SK-N-SH (cell line): Measurements from ENCODE around the gene SLC8A2. TPM values are rescaled to one million over a fixed set of nuclear protein-coding genes. Genes with fewer than 3 reads are reported as not detected.

ENCODE experiments used
- CTCF ChIA-PET: fragments of 300-600, 350-600 bp; formaldehyde crosslinking; extraction: SDS; loops from one replicate; lab custom pipeline; 2021; lab: Yijun Ruan, JAX
- POLR2A ChIA-PET: fragments of 350-600 bp; sonication (Branson Sonifier 250); formaldehyde crosslinking; extraction: SDS; loops from one replicate; lab custom pipeline; 2020; ENCODE audit warnings: antibody characterized with exemption, inconsistent platforms; lab: Yijun Ruan, JAX
- DNase-seq: peaks from one replicate; pipeline ENCODE4 v3.0.0; 2012
- H2AFZ ChIP-seq: fragments of 200-600 bp; sonication (generic); 2 replicates; pipeline ENCODE4 v1.8.1; 2016; ENCODE audit warnings: antibody characterized with exemption, mild to moderate bottlenecking, low read depth
- H3F3A ChIP-seq: fragments of 200-600 bp; sonication (generic); replicated peaks from 2 replicates; pipeline ENCODE3; 2016; ENCODE audit warnings: antibody characterized with exemption, mild to moderate bottlenecking; ENCODE audit not compliant: insufficient read depth
- H3K27ac ChIP-seq, 2 experiments: fragments of 200-500 bp in 1 of 2; fragments of 200-600 bp in 1 of 2; sonication (Bioruptor generic) in 1 of 2; sonication (generic), shearing (Covaris generic) in 1 of 2; 2 replicates each; pipeline versions ENCODE4 v1.5.1 to v1.6.1; 2014 to 2016; ENCODE audit warnings: low read depth in 2 of 2, inconsistent platforms in 1 of 2, low read length in 1 of 2, mild to moderate bottlenecking in 1 of 2, mixed read lengths in 1 of 2
- H3K27me3 ChIP-seq: fragments of 200-600 bp; sonication (generic), shearing (Covaris generic); 2 replicates; pipeline ENCODE4 v1.6.1; 2016; ENCODE audit warnings: mixed run types; ENCODE audit not compliant: insufficient read depth
- H3K36me3 ChIP-seq, 2 experiments: fragments of 200-500 bp in 1 of 2; fragments of 200-600 bp in 1 of 2; sonication (Bioruptor generic) in 1 of 2; sonication (generic) in 1 of 2; replicated peaks in 1 of 2; 2 replicates each; pipeline versions ENCODE3 to v1.5.1; 2014 to 2016; ENCODE audit warnings: low read length in 1 of 2, mild to moderate bottlenecking in 1 of 2; ENCODE audit not compliant: insufficient read depth in 2 of 2, control insufficient read depth in 1 of 2
- H3K4me1 ChIP-seq, 2 experiments: fragments of 200-500 bp in 1 of 2; fragments of 200-600 bp in 1 of 2; sonication (Bioruptor generic) in 1 of 2; sonication (generic), shearing (Covaris generic) in 1 of 2; 2 replicates each; pipeline versions ENCODE4 v1.5.1 to v1.6.1; 2014 to 2016; ENCODE audit warnings: low read depth in 1 of 2, low read length in 1 of 2, mixed run types in 1 of 2; ENCODE audit not compliant: insufficient read depth in 2 of 2, control insufficient read depth in 1 of 2
- H3K4me2 ChIP-seq: fragments of 200-600 bp; sonication (generic), shearing (Covaris generic); 2 replicates; pipeline ENCODE4 v1.6.1; 2017; ENCODE audit warnings: mixed run types
- H3K4me3 ChIP-seq, 2 experiments: fragments of 200-500 bp in 1 of 2; fragments of 200-600 bp in 1 of 2; sonication (Bioruptor generic) in 1 of 2; sonication (generic), shearing (Covaris generic) in 1 of 2; 2 replicates each; pipeline versions ENCODE4 v1.5.1 to v1.8.1; 2014 to 2016; ENCODE audit warnings: low read depth in 2 of 2, inconsistent platforms in 1 of 2, low read length in 1 of 2, mild to moderate bottlenecking in 1 of 2, mixed read lengths in 1 of 2, moderate library complexity in 1 of 2
- H3K79me2 ChIP-seq: fragments of 200-600 bp; sonication (generic); 2 replicates; pipeline ENCODE4 v1.8.1; 2017; ENCODE audit warnings: mild to moderate bottlenecking; ENCODE audit not compliant: insufficient read depth
- H3K9ac ChIP-seq: fragments of 200-600 bp; sonication (generic); 2 replicates; pipeline ENCODE4 v1.6.1; 2017; ENCODE audit warnings: mixed run types
- H3K9me2 ChIP-seq: fragments of 200-600 bp; sonication (generic); 2 replicates; pipeline ENCODE4 v1.6.1; 2017; ENCODE audit warnings: mixed run types
- H3K9me3 ChIP-seq: fragments of 200-600 bp; sonication (generic); 2 replicates; pipeline ENCODE4 v1.6.1; 2017; ENCODE audit warnings: mixed run types, mild to moderate bottlenecking, moderate library complexity
- H4K20me1 ChIP-seq: fragments of 200-600 bp; sonication (generic); 2 replicates; pipeline ENCODE4 v1.6.1; 2017; ENCODE audit warnings: mild to moderate bottlenecking, mixed run types; ENCODE audit not compliant: insufficient read depth
- CHD2 ChIP-seq: fragments of 150-350 bp; IDR thresholded peaks from 2 replicates; pipeline ENCODE4 v1.6.1; 2018; ENCODE audit warnings: low read length; ENCODE audit not compliant: partially characterized antibody
- ELF1 ChIP-seq: IDR thresholded peaks from 2 replicates; pipeline ENCODE4 v1.4.0; 2012
- EP300 ChIP-seq, 2 experiments: IDR thresholded peaks; 2 replicates each; pipeline versions ENCODE4 v1.4.0 to v1.6.1; 2012; ENCODE audit warnings: borderline replicate concordance in 1 of 2, low read depth in 1 of 2, low read length in 1 of 2
- EZH2phosphoT487 ChIP-seq: fragments of 200-600 bp; sonication (generic); IDR thresholded peaks from 2 replicates; pipeline ENCODE4 v1.6.1; 2017; ENCODE audit warnings: low read depth, mixed run types, mild to moderate bottlenecking, antibody characterized with exemption, moderate library complexity, borderline replicate concordance
- FOSL2 ChIP-seq: IDR thresholded peaks from 2 replicates; pipeline ENCODE4 v1.4.0; 2012; ENCODE audit warnings: low read depth, mild to moderate bottlenecking, moderate library complexity, borderline replicate concordance
- FOXJ3 ChIP-seq: sonication (generic); formaldehyde crosslinking; IDR thresholded peaks from 2 replicates; pipeline ENCODE4 v1.5.1; 2020; ENCODE audit warnings: mild to moderate bottlenecking, missing genetic modification reagents
- FOXM1 ChIP-seq: IDR thresholded peaks from 2 replicates; pipeline ENCODE4 v1.4.0; 2012; ENCODE audit warnings: low read depth, mild to moderate bottlenecking
- GABPA ChIP-seq: IDR thresholded peaks from 2 replicates; pipeline ENCODE4 v1.4.0; 2012; ENCODE audit warnings: low read depth, mild to moderate bottlenecking
- JUND ChIP-seq: IDR thresholded peaks from 2 replicates; pipeline ENCODE4 v1.4.0; 2012
- MXI1 ChIP-seq: IDR thresholded peaks from 2 replicates; pipeline ENCODE4 v1.6.1; 2012; ENCODE audit warnings: mild to moderate bottlenecking, low read depth, low read length, improper control_type of control experiment
- POLR2AphosphoS5 ChIP-seq: IDR thresholded peaks from 2 replicates; pipeline ENCODE4 v1.6.1; 2012; ENCODE audit warnings: low read depth, low read length
- RCOR1 ChIP-seq: fragments of 150-350 bp; IDR thresholded peaks from 2 replicates; pipeline ENCODE4 v1.6.1; 2017; ENCODE audit warnings: antibody characterized with exemption, low read length
- SIN3A ChIP-seq: IDR thresholded peaks from 2 replicates; pipeline ENCODE4 v1.6.1; 2012; ENCODE audit warnings: low read depth, mild to moderate bottlenecking, low read length, moderate library complexity, borderline replicate concordance
- TAF1 ChIP-seq: IDR thresholded peaks from 2 replicates; pipeline ENCODE4 v1.6.1; 2012; ENCODE audit warnings: low read depth, mild to moderate bottlenecking, low read length, moderate library complexity, borderline replicate concordance
- TCF12 ChIP-seq: IDR thresholded peaks from 2 replicates; pipeline ENCODE4 v1.4.0; 2012
- TEAD4 ChIP-seq: IDR thresholded peaks from 2 replicates; pipeline ENCODE4 v1.4.0; 2012; ENCODE audit warnings: mild to moderate bottlenecking, borderline replicate concordance; ENCODE audit not compliant: insufficient read depth
- WGBS: methylation state at CpG from one replicate; pipeline ENCODE4 v1.1.6; 2017; ENCODE audit warnings: low lambda C conversion rate; 5-methylcytosine and 5-hydroxymethylcytosine counted together
- polyA plus RNA-seq, 3 experiments: library from polyadenylated mRNA; depleted of rRNA; stranded (reverse); fragments of >200 nt; gene quantifications; 2 replicates each; pipeline ENCODE4 v1.2.3, GENCODE V29; 2012
- TF ChIP-seq, protein P1 (sequence below): IDR thresholded peaks from 2 replicates; pipeline ENCODE4; 2012
- TF ChIP-seq, protein P2 (sequence below): IDR thresholded peaks from 2 replicates; pipeline ENCODE4 v1.4.0; 2012; ENCODE audit warnings: low read depth, borderline replicate concordance
- TF ChIP-seq, protein P3 (sequence below): IDR thresholded peaks from 2 replicates; pipeline ENCODE4 v1.6.1; 2012; ENCODE audit warnings: mild to moderate bottlenecking, low read depth, low read length, moderate library complexity

The SLC8A2 gene
- polyA plus RNA-seq, 1 of the 3 experiments (the other 2 are of a cell fraction), result 0.58 TPM

DNA sequence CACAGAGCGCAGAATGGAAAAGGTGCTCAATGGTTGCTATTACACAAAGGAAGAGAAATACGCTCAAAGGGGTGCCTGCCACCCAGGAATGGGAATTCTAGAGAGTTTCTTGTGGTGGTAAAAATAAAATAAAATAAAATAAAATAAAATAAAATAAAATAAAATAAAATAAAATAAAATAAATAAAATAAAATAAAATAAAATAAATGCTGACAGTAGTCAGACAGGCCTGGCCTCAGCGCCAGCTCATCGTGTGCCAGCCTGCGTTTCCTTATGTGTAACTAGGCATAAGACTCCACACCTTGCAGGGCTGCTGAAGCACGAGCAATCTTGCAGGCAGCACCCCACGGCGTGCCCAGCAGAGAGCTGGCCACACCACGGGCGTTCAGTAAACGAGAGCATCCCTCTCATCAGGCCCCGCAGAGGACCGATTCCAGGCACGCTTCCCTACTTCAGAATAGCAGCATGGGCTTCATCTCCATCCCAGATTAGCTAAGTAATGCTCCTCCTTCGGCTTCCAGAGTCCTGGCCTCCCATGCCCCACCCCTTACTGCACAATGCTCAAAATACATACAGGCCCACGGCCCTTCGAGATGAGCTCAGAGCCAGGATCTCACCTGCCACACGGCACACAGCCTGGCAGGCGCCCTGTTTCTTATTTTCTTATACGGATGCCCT lies 37.6 kb upstream of the SLC8A2 start:
- Histone ChIP-seq H3K9ac (no peak overlapping the region), H2AFZ (no peak overlapping the region), H3K9me2 (no peaks in the 10 kb centered on the region), H3F3A (no peaks in the 10 kb centered on the region), H3K4me1 (peaks cover 15 to 40% of the 10 kb centered on the region in 2 experiments; a peak in 3 of 4 replicates), H3K4me3 (no peak overlapping the region), H3K4me2 (0 out of 2 replicates have a peak overlapping the region, but pooled peaks have one; percentile 20), H3K27me3 (no peaks in the 10 kb centered on the region), H3K79me2 (peaks cover 87% of the 10 kb centered on the region), H3K9me3 (no peaks in the 10 kb centered on the region), H4K20me1 (peaks cover 38% of the 10 kb centered on the region), H3K27ac (peak overlapping the region in 1 of 2 experiments; percentile 27; a peak in 1 of 4 replicates), H3K36me3 (peaks cover 0 to 7% of the 10 kb centered on the region in 2 experiments)
- ChIA-PET CTCF (interaction anchor here (0.6 to 7.9 kb wide), 6 partner anchors 21 to 236 kb away, joined by 3 to 168 read pairs (median 4); partner anchors contain the start of gene NOP53), POLR2A (no interaction called here)
- no peak for DNase-seq
- 92% methylated on average over 17 of the region's 20 CpGs for WGBS
- no peak for TF ChIP-seq CHD2
- TF ChIP-seq, protein P1, sequence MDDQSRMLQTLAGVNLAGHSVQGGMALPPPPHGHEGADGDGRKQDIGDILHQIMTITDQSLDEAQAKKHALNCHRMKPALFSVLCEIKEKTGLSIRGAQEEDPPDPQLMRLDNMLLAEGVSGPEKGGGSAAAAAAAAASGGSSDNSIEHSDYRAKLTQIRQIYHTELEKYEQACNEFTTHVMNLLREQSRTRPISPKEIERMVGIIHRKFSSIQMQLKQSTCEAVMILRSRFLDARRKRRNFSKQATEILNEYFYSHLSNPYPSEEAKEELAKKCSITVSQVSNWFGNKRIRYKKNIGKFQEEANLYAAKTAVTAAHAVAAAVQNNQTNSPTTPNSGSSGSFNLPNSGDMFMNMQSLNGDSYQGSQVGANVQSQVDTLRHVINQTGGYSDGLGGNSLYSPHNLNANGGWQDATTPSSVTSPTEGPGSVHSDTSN, result no peak
- no peak for TF ChIP-seq POLR2AphosphoS5
- TF ChIP-seq EZH2phosphoT487, result no peak
- TF ChIP-seq MXI1, result no peak
- TF ChIP-seq EP300 (IDR thresholded peaks at IDR 0.05; ENCODE audit: borderline replicate concordance in 1 of 2, low read depth in 1 of 2, low read length in 1 of 2), result no peak
- no peak for TF ChIP-seq TAF1
- no peak for TF ChIP-seq FOXM1
- no peak for TF ChIP-seq ELF1
- TF ChIP-seq SIN3A, result no peak
- TF ChIP-seq JUND, result no peak
- no peak for TF ChIP-seq GABPA
- no peak for TF ChIP-seq TEAD4
- TF ChIP-seq FOSL2, result no peak
- TF ChIP-seq RCOR1, result no peak
- TF ChIP-seq, protein P2, sequence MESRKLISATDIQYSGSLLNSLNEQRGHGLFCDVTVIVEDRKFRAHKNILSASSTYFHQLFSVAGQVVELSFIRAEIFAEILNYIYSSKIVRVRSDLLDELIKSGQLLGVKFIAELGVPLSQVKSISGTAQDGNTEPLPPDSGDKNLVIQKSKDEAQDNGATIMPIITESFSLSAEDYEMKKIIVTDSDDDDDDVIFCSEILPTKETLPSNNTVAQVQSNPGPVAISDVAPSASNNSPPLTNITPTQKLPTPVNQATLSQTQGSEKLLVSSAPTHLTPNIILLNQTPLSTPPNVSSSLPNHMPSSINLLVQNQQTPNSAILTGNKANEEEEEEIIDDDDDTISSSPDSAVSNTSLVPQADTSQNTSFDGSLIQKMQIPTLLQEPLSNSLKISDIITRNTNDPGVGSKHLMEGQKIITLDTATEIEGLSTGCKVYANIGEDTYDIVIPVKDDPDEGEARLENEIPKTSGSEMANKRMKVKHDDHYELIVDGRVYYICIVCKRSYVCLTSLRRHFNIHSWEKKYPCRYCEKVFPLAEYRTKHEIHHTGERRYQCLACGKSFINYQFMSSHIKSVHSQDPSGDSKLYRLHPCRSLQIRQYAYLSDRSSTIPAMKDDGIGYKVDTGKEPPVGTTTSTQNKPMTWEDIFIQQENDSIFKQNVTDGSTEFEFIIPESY, result no peak
- TF ChIP-seq TCF12, result no peak
- no peak for TF ChIP-seq FOXJ3 (CRISPR knock-in tag)
- TF ChIP-seq, protein P3, sequence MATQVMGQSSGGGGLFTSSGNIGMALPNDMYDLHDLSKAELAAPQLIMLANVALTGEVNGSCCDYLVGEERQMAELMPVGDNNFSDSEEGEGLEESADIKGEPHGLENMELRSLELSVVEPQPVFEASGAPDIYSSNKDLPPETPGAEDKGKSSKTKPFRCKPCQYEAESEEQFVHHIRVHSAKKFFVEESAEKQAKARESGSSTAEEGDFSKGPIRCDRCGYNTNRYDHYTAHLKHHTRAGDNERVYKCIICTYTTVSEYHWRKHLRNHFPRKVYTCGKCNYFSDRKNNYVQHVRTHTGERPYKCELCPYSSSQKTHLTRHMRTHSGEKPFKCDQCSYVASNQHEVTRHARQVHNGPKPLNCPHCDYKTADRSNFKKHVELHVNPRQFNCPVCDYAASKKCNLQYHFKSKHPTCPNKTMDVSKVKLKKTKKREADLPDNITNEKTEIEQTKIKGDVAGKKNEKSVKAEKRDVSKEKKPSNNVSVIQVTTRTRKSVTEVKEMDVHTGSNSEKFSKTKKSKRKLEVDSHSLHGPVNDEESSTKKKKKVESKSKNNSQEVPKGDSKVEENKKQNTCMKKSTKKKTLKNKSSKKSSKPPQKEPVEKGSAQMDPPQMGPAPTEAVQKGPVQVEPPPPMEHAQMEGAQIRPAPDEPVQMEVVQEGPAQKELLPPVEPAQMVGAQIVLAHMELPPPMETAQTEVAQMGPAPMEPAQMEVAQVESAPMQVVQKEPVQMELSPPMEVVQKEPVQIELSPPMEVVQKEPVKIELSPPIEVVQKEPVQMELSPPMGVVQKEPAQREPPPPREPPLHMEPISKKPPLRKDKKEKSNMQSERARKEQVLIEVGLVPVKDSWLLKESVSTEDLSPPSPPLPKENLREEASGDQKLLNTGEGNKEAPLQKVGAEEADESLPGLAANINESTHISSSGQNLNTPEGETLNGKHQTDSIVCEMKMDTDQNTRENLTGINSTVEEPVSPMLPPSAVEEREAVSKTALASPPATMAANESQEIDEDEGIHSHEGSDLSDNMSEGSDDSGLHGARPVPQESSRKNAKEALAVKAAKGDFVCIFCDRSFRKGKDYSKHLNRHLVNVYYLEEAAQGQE, result no peak
